Measurements from ENCODE around the gene LRP1. TPM values are rescaled to one million over a fixed set of nuclear protein-coding genes. Genes with fewer than 3 reads are reported as not detected.

Gene LRP1
- total and polyA plus RNA-seq, 2 of the 13 experiments (the other 11 are each of a cell fraction or from before 2014, with no cell fraction given) = 14.7 to 30.8 TPM

DNA sequence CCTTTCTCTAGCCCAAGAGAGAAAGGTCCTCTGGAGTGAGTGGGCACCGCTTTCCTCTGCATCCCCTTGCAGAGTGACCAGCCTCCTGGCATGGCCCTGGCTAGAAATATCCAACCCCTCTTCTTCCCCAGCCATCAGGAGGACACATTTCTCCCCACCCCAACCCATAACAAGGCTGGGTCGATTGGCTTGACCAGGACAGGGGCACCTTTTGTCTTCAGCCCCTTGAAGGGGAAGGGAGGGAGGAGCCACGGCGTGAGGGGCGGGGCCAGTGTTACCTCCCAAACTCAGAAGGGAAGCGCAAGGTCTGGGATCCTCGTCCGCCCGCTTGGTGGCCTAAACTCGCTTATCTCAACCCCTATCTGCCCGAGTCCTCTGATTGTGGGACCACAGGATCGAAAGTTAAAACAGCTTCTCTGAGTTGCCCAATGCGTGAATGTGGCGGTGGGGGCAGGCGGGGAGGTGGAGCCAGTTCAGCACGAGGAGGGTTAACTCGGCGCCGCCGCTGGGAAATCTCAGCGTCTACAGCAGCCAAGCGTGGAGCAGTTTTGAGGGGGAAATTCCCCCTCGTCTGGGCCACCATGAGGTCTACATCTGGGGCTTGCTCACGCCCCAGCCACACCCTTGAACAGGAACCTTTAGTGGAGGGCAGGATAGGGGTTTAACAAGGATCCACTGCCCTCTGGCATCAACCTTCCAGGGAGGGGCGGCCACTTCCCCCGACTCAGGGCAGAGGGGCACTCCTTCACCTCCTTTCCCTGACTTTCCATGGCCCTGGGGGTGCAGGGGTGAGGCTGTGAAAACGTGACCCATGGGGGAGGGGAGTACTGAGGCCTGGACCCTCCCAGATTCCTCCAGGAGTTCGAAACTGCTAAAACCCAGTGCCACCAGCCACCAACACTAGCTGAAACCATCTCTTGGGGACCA lies 17.9 kb upstream of the LRP1 start (continued):
- TF ChIP-seq POLR2G (IDR thresholded peaks at IDR 0.05; ENCODE audit: low read depth, low read length) = peak; percentile 50
- TF ChIP-seq HNF4G (IDR thresholded peaks at IDR 0.05; ENCODE audit: borderline replicate concordance, low read depth, low read length) = no peak
- TF ChIP-seq HNF4G (CRISPR knock-in tag; IDR thresholded peaks at IDR 0.05; ENCODE audit: borderline replicate concordance, low read depth) = no peak
- no peak for TF ChIP-seq TAF15 (IDR thresholded peaks at IDR 0.05; ENCODE audit: low read depth, low read length, poor library complexity, severe bottlenecking)
- peak; percentile 39; the same call in 1 of the 2 replicates for TF ChIP-seq ZNF556 (CRISPR knock-in tag; IDR thresholded peaks at IDR 0.05; ENCODE audit: borderline replicate concordance)
- TF ChIP-seq ZNF777 (CRISPR knock-in tag; IDR thresholded peaks at IDR 0.05) = no peak
- TF ChIP-seq, protein P1, sequence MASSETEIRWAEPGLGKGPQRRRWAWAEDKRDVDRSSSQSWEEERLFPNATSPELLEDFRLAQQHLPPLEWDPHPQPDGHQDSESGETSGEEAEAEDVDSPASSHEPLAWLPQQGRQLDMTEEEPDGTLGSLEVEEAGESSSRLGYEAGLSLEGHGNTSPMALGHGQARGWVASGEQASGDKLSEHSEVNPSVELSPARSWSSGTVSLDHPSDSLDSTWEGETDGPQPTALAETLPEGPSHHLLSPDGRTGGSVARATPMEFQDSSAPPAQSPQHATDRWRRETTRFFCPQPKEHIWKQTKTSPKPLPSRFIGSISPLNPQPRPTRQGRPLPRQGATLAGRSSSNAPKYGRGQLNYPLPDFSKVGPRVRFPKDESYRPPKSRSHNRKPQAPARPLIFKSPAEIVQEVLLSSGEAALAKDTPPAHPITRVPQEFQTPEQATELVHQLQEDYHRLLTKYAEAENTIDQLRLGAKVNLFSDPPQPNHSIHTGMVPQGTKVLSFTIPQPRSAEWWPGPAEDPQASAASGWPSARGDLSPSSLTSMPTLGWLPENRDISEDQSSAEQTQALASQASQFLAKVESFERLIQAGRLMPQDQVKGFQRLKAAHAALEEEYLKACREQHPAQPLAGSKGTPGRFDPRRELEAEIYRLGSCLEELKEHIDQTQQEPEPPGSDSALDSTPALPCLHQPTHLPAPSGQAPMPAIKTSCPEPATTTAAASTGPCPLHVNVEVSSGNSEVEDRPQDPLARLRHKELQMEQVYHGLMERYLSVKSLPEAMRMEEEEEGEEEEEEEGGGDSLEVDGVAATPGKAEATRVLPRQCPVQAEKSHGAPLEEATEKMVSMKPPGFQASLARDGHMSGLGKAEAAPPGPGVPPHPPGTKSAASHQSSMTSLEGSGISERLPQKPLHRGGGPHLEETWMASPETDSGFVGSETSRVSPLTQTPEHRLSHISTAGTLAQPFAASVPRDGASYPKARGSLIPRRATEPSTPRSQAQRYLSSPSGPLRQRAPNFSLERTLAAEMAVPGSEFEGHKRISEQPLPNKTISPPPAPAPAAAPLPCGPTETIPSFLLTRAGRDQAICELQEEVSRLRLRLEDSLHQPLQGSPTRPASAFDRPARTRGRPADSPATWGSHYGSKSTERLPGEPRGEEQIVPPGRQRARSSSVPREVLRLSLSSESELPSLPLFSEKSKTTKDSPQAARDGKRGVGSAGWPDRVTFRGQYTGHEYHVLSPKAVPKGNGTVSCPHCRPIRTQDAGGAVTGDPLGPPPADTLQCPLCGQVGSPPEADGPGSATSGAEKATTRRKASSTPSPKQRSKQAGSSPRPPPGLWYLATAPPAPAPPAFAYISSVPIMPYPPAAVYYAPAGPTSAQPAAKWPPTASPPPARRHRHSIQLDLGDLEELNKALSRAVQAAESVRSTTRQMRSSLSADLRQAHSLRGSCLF (CRISPR knock-in tag; IDR thresholded peaks at IDR 0.05; ENCODE audit: borderline replicate concordance) = no peak
- TF ChIP-seq, protein P2, sequence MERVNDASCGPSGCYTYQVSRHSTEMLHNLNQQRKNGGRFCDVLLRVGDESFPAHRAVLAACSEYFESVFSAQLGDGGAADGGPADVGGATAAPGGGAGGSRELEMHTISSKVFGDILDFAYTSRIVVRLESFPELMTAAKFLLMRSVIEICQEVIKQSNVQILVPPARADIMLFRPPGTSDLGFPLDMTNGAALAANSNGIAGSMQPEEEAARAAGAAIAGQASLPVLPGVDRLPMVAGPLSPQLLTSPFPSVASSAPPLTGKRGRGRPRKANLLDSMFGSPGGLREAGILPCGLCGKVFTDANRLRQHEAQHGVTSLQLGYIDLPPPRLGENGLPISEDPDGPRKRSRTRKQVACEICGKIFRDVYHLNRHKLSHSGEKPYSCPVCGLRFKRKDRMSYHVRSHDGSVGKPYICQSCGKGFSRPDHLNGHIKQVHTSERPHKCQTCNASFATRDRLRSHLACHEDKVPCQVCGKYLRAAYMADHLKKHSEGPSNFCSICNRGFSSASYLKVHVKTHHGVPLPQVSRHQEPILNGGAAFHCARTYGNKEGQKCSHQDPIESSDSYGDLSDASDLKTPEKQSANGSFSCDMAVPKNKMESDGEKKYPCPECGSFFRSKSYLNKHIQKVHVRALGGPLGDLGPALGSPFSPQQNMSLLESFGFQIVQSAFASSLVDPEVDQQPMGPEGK (CRISPR knock-in tag; IDR thresholded peaks at IDR 0.05) = peak; percentile 67
- TF ChIP-seq MYC (CRISPR knock-in tag; IDR thresholded peaks at IDR 0.05; ENCODE audit: borderline replicate concordance) = peak; percentile 76
- TF ChIP-seq KDM5A (IDR thresholded peaks at IDR 0.05; ENCODE audit: borderline replicate concordance, low read length) = no peak
- TF ChIP-seq, protein P3, sequence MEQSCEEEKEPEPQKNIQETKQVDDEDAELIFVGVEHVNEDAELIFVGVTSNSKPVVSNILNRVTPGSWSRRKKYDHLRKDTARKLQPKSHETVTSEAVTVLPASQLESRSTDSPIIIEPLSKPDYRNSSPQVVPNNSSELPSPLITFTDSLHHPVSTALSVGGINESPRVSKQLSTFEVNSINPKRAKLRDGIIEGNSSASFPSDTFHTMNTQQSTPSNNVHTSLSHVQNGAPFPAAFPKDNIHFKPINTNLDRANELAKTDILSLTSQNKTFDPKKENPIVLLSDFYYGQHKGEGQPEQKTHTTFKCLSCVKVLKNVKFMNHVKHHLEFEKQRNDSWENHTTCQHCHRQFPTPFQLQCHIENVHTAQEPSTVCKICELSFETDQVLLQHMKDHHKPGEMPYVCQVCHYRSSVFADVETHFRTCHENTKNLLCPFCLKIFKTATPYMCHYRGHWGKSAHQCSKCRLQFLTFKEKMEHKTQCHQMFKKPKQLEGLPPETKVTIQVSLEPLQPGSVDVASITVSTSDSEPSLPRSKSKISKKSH (CRISPR knock-in tag; IDR thresholded peaks at IDR 0.05; ENCODE audit: borderline replicate concordance) = 0 out of 2 replicates have a peak, but pooled peaks have one; percentile 13
- TF ChIP-seq ZNF451 (CRISPR knock-in tag; IDR thresholded peaks at IDR 0.05) = 0 out of 2 replicates have a peak, but pooled peaks have one; percentile 29
- TF ChIP-seq ZNF567 (CRISPR knock-in tag; IDR thresholded peaks at IDR 0.05; ENCODE audit: borderline replicate concordance) = no peak
- TF ChIP-seq SALL1 (CRISPR knock-in tag; IDR thresholded peaks at IDR 0.05) = peak; percentile 45
- TF ChIP-seq HNRNPUL1 (IDR thresholded peaks at IDR 0.05; ENCODE audit: low read depth, low read length) = no peak
- TF ChIP-seq ZNF788 (CRISPR knock-in tag; IDR thresholded peaks at IDR 0.05; ENCODE audit: borderline replicate concordance) = no peak
- no peak for TF ChIP-seq RFXAP (CRISPR knock-in tag; IDR thresholded peaks at IDR 0.05; ENCODE audit: borderline replicate concordance)
- 0 out of 2 replicates have a peak, but pooled peaks have one; percentile 32 for TF ChIP-seq ESRRA (CRISPR knock-in tag; IDR thresholded peaks at IDR 0.05; ENCODE audit: low read depth)
- no peak for TF ChIP-seq NFRKB (IDR thresholded peaks at IDR 0.05)

Data from HepG2 (cell line).